Mesendoderm (in vitro differentiated cells): ENCODE results near the gene CFAP70.
"Not testable (repeated sequence)": the region's sequence is repeated elsewhere in the genome, so short reads cannot be mapped to it uniquely, and the experiment has no call there.

Experiments used
- DNase-seq: peaks from one replicate; pipeline ENCODE4 v3.0.0; 2013
- H2AK5ac ChIP-seq: 2 replicates; pipeline ENCODE4 v1.6.1; 2013; ENCODE audit warnings: low read length, inconsistent platforms
- H2BK120ac ChIP-seq: 2 replicates; pipeline ENCODE4 v1.6.1; 2013; ENCODE audit warnings: low read depth, mild to moderate bottlenecking, low read length, moderate library complexity, mixed read lengths
- H2BK15ac ChIP-seq: replicated peaks from 2 replicates; pipeline ENCODE4 v1.6.1; 2013; ENCODE audit warnings: low read depth, mild to moderate bottlenecking, moderate library complexity
- H2BK5ac ChIP-seq: 2 replicates; pipeline ENCODE4 v1.6.1; 2013; ENCODE audit warnings: low read length, inconsistent platforms
- H3K18ac ChIP-seq: 2 replicates; pipeline ENCODE4 v1.6.1; 2013; ENCODE audit warnings: mild to moderate bottlenecking, low read length, mixed read lengths
- H3K23ac ChIP-seq: one replicate; pipeline ENCODE4 v1.6.1; 2013; ENCODE audit warnings: low read length
- H3K27ac ChIP-seq: 2 replicates; pipeline ENCODE4 v1.5.1; 2013; ENCODE audit warnings: low read depth, mild to moderate bottlenecking, inconsistent platforms, low read length, moderate library complexity
- H3K27me3 ChIP-seq: 2 replicates; pipeline ENCODE4 v1.6.1; 2013; ENCODE audit warnings: low read length, control low read depth, mild to moderate bottlenecking, inconsistent platforms; ENCODE audit not compliant: insufficient read depth, poor library complexity
- H3K36me3 ChIP-seq: 2 replicates; pipeline ENCODE4 v1.6.1; 2013; ENCODE audit warnings: low read length, inconsistent platforms; ENCODE audit not compliant: control insufficient read depth, insufficient read depth
- H3K4ac ChIP-seq: one replicate; pipeline ENCODE4 v1.6.1; 2013; ENCODE audit warnings: low read depth, mild to moderate bottlenecking, low read length, moderate library complexity
- H3K4me1 ChIP-seq: 2 replicates; pipeline ENCODE4 v1.6.1; 2013; ENCODE audit warnings: low read depth, low read length, inconsistent platforms; ENCODE audit not compliant: control insufficient read depth
- H3K4me2 ChIP-seq: 2 replicates; pipeline ENCODE4 v1.6.1; 2013; ENCODE audit warnings: low read length
- H3K4me3 ChIP-seq: 2 replicates; pipeline ENCODE4 v1.5.1; 2013; ENCODE audit warnings: mild to moderate bottlenecking, low read length
- H3K56ac ChIP-seq: one replicate; pipeline ENCODE4 v1.6.1; 2013; ENCODE audit warnings: low read length
- H3K79me1 ChIP-seq: 2 replicates; pipeline ENCODE4 v1.6.1; 2013; ENCODE audit warnings: low read length, inconsistent platforms
- H3K79me2 ChIP-seq: 2 replicates; pipeline ENCODE4 v1.6.1; 2013; ENCODE audit warnings: mild to moderate bottlenecking, low read length; ENCODE audit not compliant: control insufficient read depth, insufficient read depth
- H3K9ac ChIP-seq: 2 replicates; pipeline ENCODE4 v1.6.1; 2013; ENCODE audit warnings: low read length, inconsistent platforms
- H4K5ac ChIP-seq: one replicate; pipeline ENCODE4 v1.6.1; 2013; ENCODE audit warnings: low read length
- H4K8ac ChIP-seq: one replicate; pipeline ENCODE4 v1.6.1; 2013; ENCODE audit warnings: low read depth, mild to moderate bottlenecking, control low read depth, low read length, moderate library complexity
- WGBS: extraction: QIAGEN DNeasy Blood & Tissue Kit; methylation state at CpG from one replicate; pipeline ENCODE4 v1.1.7; 2013; ENCODE audit warnings: low lambda C conversion rate, missing lambda C conversion rate; ENCODE audit not compliant: insufficient coverage; ENCODE audit errors: extremely low coverage; 5-methylcytosine and 5-hydroxymethylcytosine counted together

CFAP70 gene

GRCh38 chr10:73262105-73262730, 96.4 kb downstream of the CFAP70 start:
- Histone ChIP-seq H3K79me1 (no peaks in the 10 kb centered on the region), H3K79me2 (no peaks in the 10 kb centered on the region), H3K9ac (no peak overlapping the region), H3K4me3 (no peak overlapping the region), H3K36me3 (no peaks in the 10 kb centered on the region), H3K4me2 (no peak overlapping the region), H3K23ac (no peak overlapping the region), H2BK15ac (no peak overlapping the region), H4K8ac (no peak overlapping the region), H2BK120ac (no peak overlapping the region), H3K4me1 (no peaks in the 10 kb centered on the region), H3K27me3 (no peaks in the 10 kb centered on the region), H3K56ac (no peak overlapping the region), H4K5ac (no peak overlapping the region), H3K4ac (no peak overlapping the region), H2BK5ac (no peak overlapping the region), H3K18ac (no peak overlapping the region), H3K27ac (no peak overlapping the region), H2AK5ac (no peak overlapping the region)
- WGBS = 100% methylated on average over 1 of the region's 4 CpGs
- DNase-seq = peak; percentile 13

- H2BK15ac ChIP-seq = no peak overlapping the region
- H3K36me3 ChIP-seq = no peaks in the 10 kb centered on the region
- H3K4me2 ChIP-seq = no peak overlapping the region
- H3K23ac ChIP-seq = no peak overlapping the region
- no peak overlapping the region for H3K27ac ChIP-seq
- WGBS = no CpG with 5 or more reads among the region's 9 CpGs
- no peak overlapping the region for H2AK5ac ChIP-seq
- H4K5ac ChIP-seq = no peak overlapping the region
- no peak overlapping the region for H3K9ac ChIP-seq
- DNase-seq = no peak
- H3K18ac ChIP-seq = no peak overlapping the region
- no peak overlapping the region for H3K56ac ChIP-seq
- H2BK120ac ChIP-seq = no peak overlapping the region
- H3K79me2 ChIP-seq = no peaks in the 10 kb centered on the region
- H3K4me1 ChIP-seq = no peaks in the 10 kb centered on the region
- H4K8ac ChIP-seq = no peak overlapping the region
- no peak overlapping the region for H2BK5ac ChIP-seq
- no peaks in the 10 kb centered on the region for H3K79me1 ChIP-seq
- no peaks in the 10 kb centered on the region for H3K27me3 ChIP-seq
- no peak overlapping the region for H3K4ac ChIP-seq
- no peak overlapping the region for H3K4me3 ChIP-seq
Measured at GRCh38 chr10:73261362-73261995, 97.2 kb downstream of the CFAP70 start.

GRCh38 chr10:73258612-73259011, 100.1 kb downstream of the CFAP70 start:
- not testable (repeated sequence) for H3K27ac ChIP-seq, H3K9ac ChIP-seq, H3K4ac ChIP-seq, H2BK5ac ChIP-seq, H2AK5ac ChIP-seq, H2BK120ac ChIP-seq, H3K4me3 ChIP-seq, H4K8ac ChIP-seq, H3K4me1 ChIP-seq, H3K79me1 ChIP-seq, H4K5ac ChIP-seq, H2BK15ac ChIP-seq, H3K4me2 ChIP-seq, H3K36me3 ChIP-seq, H3K27me3 ChIP-seq, H3K79me2 ChIP-seq, H3K18ac ChIP-seq, H3K56ac ChIP-seq, H3K23ac ChIP-seq
- peak; percentile 31 for DNase-seq
- no CpG with 5 or more reads among the region's 10 CpGs for WGBS

GRCh38 chr10:73253225-73253555, 105.5 kb downstream of the CFAP70 start:
- H2AK5ac ChIP-seq = no peak overlapping the region
- H3K23ac ChIP-seq = no peak overlapping the region
- H3K18ac ChIP-seq = no peak overlapping the region
- no peak overlapping the region for H4K5ac ChIP-seq
- H3K4me3 ChIP-seq = peak overlapping the region; percentile 94
- peak overlapping the region; percentile 56 for H3K4me2 ChIP-seq
- no CpG with 5 or more reads among the region's 4 CpGs for WGBS
- peak; percentile 56 for DNase-seq
- H3K79me2 ChIP-seq = peaks cover 22% of the 10 kb centered on the region
- no peak overlapping the region for H2BK120ac ChIP-seq
- peak overlapping the region; percentile 99 for H3K9ac ChIP-seq
- H3K27ac ChIP-seq = no peak overlapping the region
- H2BK15ac ChIP-seq = no peak overlapping the region
- peak overlapping the region; percentile 99 for H3K56ac ChIP-seq
- no peaks in the 10 kb centered on the region for H3K36me3 ChIP-seq
- no peaks in the 10 kb centered on the region for H3K27me3 ChIP-seq
- peaks cover 12% of the 10 kb centered on the region for H3K79me1 ChIP-seq
- H2BK5ac ChIP-seq = no peak overlapping the region
- no peak overlapping the region for H4K8ac ChIP-seq
- H3K4ac ChIP-seq = no peak overlapping the region
- no peaks in the 10 kb centered on the region for H3K4me1 ChIP-seq

- Histone ChIP-seq H2BK120ac (no peak within 1 kb of the TSS), H4K5ac (no peak within 1 kb of the TSS), H4K8ac (no peak within 1 kb of the TSS), H3K56ac (peak within 1 kb of the TSS; percentile 99), H3K4me2 (peak within 1 kb of the TSS; percentile 91), H2BK15ac (no peak within 1 kb of the TSS), H3K79me1 (peaks cover 12% of the 10 kb centered on the region), H2AK5ac (peak within 1 kb of the TSS; percentile 78), H3K4ac (peak within 1 kb of the TSS; percentile 76), H3K36me3 (no peaks in the 10 kb centered on the region), H3K23ac (no peak within 1 kb of the TSS), H3K9ac (peak within 1 kb of the TSS; percentile 99), H3K27ac (peak within 1 kb of the TSS; percentile 84), H2BK5ac (peak within 1 kb of the TSS; percentile 92), H3K4me1 (no peaks in the 10 kb centered on the region), H3K4me3 (peak within 1 kb of the TSS; percentile 94), H3K18ac (peak within 1 kb of the TSS; percentile 35), H3K79me2 (peaks cover 22% of the 10 kb centered on the region), H3K27me3 (no peaks in the 10 kb centered on the region)
- WGBS = no CpG with 5 or more reads among the region's 51 CpGs
- peak; percentile 99 for DNase-seq
Measured at GRCh38 chr10:73252445-73253224, 106.0 kb downstream of the CFAP70 start, which contains the start of gene MRPS16. Gene MRPS16 (minus strand): TSS chr10:73252644. CDS start chr10:73252482, 162 bp downstream.
